DND-41 (cell line): ENCODE data around the gene PLEKHA4.

Source experiments
- ATAC-seq: fragments of 200-7000 bp; cut with Tn5 transposase; 3 replicates; pipeline ENCODE4 v1.9.1; 2021; ENCODE audit warnings: low read depth; ENCODE audit not compliant: insufficient read depth
- DNase-seq: peaks from one replicate; pipeline ENCODE4 v3.0.0-alpha.2; 2020
- H2AFZ ChIP-seq: 2 replicates; pipeline ENCODE4 v1.6.0; 2012; ENCODE audit warnings: low read depth, low read length
- H3K27ac ChIP-seq: 2 replicates; pipeline ENCODE4 v1.5.1; 2012; ENCODE audit warnings: low read length, inconsistent platforms
- H3K27me3 ChIP-seq: fragments of 200-600 bp; sonication (generic); 2 replicates; pipeline ENCODE4 v1.6.0; 2012; ENCODE audit warnings: low read length, mild to moderate bottlenecking, inconsistent platforms; ENCODE audit not compliant: insufficient read depth, poor library complexity
- H3K36me3 ChIP-seq: 2 replicates; pipeline ENCODE4 v1.5.1; 2012; ENCODE audit warnings: low read length, inconsistent platforms; ENCODE audit not compliant: insufficient read depth
- H3K4me1 ChIP-seq: 2 replicates; pipeline ENCODE4 v1.5.1; 2012; ENCODE audit warnings: mild to moderate bottlenecking, low read length; ENCODE audit not compliant: insufficient read depth
- H3K4me2 ChIP-seq: 2 replicates; pipeline ENCODE4 v1.6.0; 2012; ENCODE audit warnings: mild to moderate bottlenecking, moderate library complexity, low read length, inconsistent platforms; ENCODE audit not compliant: insufficient read depth
- H3K4me3 ChIP-seq, 2 experiments: fragments of 200-600 bp in 1 of 2; shearing (Covaris generic) in 1 of 2; 2 replicates each; pipeline ENCODE4 v1.5.1; 2012 to 2016; ENCODE audit warnings: inconsistent platforms in 2 of 2, low read length in 2 of 2, mild to moderate bottlenecking in 2 of 2, low read depth in 1 of 2, moderate library complexity in 1 of 2
- H3K79me2 ChIP-seq: 2 replicates; pipeline ENCODE4 v1.6.0; 2012; ENCODE audit warnings: low read length, inconsistent platforms; ENCODE audit not compliant: insufficient read depth
- H3K9ac ChIP-seq: 2 replicates; pipeline ENCODE4 v1.6.0; 2012; ENCODE audit warnings: low read depth, mild to moderate bottlenecking, inconsistent platforms, low read length, moderate library complexity
- H3K9me3 ChIP-seq: 2 replicates; pipeline ENCODE4 v1.5.1; 2012; ENCODE audit warnings: low read length, moderate library complexity, mild to moderate bottlenecking, inconsistent platforms; ENCODE audit not compliant: insufficient read depth, severe bottlenecking
- H4K20me1 ChIP-seq: 2 replicates; pipeline ENCODE4 v1.6.0; 2012; ENCODE audit warnings: low read length; ENCODE audit not compliant: insufficient read depth
- CTCF ChIP-seq: IDR thresholded peaks from 2 replicates; pipeline ENCODE4 v1.5.1; 2012; ENCODE audit warnings: borderline replicate concordance, low read length, moderate library complexity, mild to moderate bottlenecking; ENCODE audit not compliant: poor library complexity, severe bottlenecking; ENCODE audit errors: extremely low read depth
- EZH2 ChIP-seq: IDR thresholded peaks from 3 replicates; pipeline ENCODE4 v1.6.1; 2012; ENCODE audit warnings: borderline replicate concordance, low read depth, mild to moderate bottlenecking, moderate library complexity, low read length, inconsistent platforms; ENCODE audit not compliant: severe bottlenecking

Gene PLEKHA4

GRCh38 chr19:48874303-48875135 lies 6.1 kb upstream of the PLEKHA4 start:
- Histone ChIP-seq H3K79me2 (peaks cover 24% of the 10 kb centered on the region), H3K4me1 (peaks cover 36% of the 10 kb centered on the region), H3K27me3 (no peaks in the 10 kb centered on the region), H4K20me1 (peaks cover 12% of the 10 kb centered on the region; the same call in 1 of the 2 replicates), H3K9me3 (no peaks in the 10 kb centered on the region), H3K4me2 (peak overlapping the region; percentile 84), H3K9ac (peak overlapping the region; percentile 32; the same call in 1 of the 2 replicates), H3K36me3 (peaks cover 34% of the 10 kb centered on the region), H3K27ac (peak overlapping the region; percentile 59), H3K4me3 (peak overlapping the region in 1 of 2 experiments; percentile 31; a peak in 2 of 4 replicates), H2AFZ (no peak overlapping the region)
- no peak for TF ChIP-seq CTCF
- TF ChIP-seq EZH2: no peak
- no peak for DNase-seq
- no peak for ATAC-seq

GRCh38 chr19:48873476-48874302 lies 5.3 kb upstream of the PLEKHA4 start:
- DNase-seq: no peak
- Histone ChIP-seq H3K36me3 (peaks cover 34% of the 10 kb centered on the region), H3K4me2 (peak overlapping the region; percentile 84), H2AFZ (no peak overlapping the region), H3K4me3 (peak overlapping the region; percentile 74 to 82; a peak in 3 of 4 replicates), H3K9ac (peak overlapping the region; percentile 89), H3K27ac (peak overlapping the region; percentile 90), H3K4me1 (peaks cover 36% of the 10 kb centered on the region), H3K79me2 (peaks cover 24% of the 10 kb centered on the region), H4K20me1 (peaks cover 12% of the 10 kb centered on the region; the same call in 1 of the 2 replicates), H3K9me3 (no peaks in the 10 kb centered on the region), H3K27me3 (no peaks in the 10 kb centered on the region)
- TF ChIP-seq CTCF (no peak), EZH2 (no peak)
- ATAC-seq: no peak

GRCh38 chr19:48872884-48873475 lies 4.6 kb upstream of the PLEKHA4 start:
- H3K4me3 ChIP-seq: peak overlapping the region; percentile 74 to 82
- H3K4me2 ChIP-seq: peak overlapping the region; percentile 84
- H3K27ac ChIP-seq: peak overlapping the region; percentile 90
- H3K4me1 ChIP-seq: peaks cover 36% of the 10 kb centered on the region
- peaks cover 34% of the 10 kb centered on the region for H3K36me3 ChIP-seq
- ATAC-seq (peak; percentile 70), DNase-seq (peak; percentile 77)
- H3K9ac ChIP-seq: peak overlapping the region; percentile 89
- peak overlapping the region; percentile 85 for H2AFZ ChIP-seq
- no peaks in the 10 kb centered on the region for H3K9me3 ChIP-seq
- peaks cover 12% of the 10 kb centered on the region; the same call in 1 of the 2 replicates for H4K20me1 ChIP-seq
- H3K79me2 ChIP-seq: peaks cover 24% of the 10 kb centered on the region
- peaks cover 2% of the 10 kb centered on the region for H3K27me3 ChIP-seq
- TF ChIP-seq CTCF (no peak), EZH2 (no peak)
